Heart left ventricle (tissue), 13 donors: ENCODE measurements around the gene C12orf57.

Experiments used
- POLR2A ChIP-seq, 2 donors: fragments of 450-650 bp; IDR thresholded peaks; one replicate each; pipeline ENCODE4 v1.6.1; 2017; ENCODE audit warnings: antibody characterized with exemption in 2 of 2, mild to moderate bottlenecking in 2 of 2, moderate library complexity in 2 of 2
- TF ChIP-seq, protein P1 (sequence below), 12 donors: fragments of 200-600 bp; sonication (generic) in 4 of 12; IDR thresholded peaks; one replicate each; pipeline versions ENCODE4 v1.5.0 to v1.8.0; 2018 to 2022; ENCODE audit warnings: antibody characterized with exemption in 12 of 12, mild to moderate bottlenecking in 5 of 12
- donor health status: ischemic (EF 13 %, LVEDD 7.1; RV severe dilation, severe dysfunction).
- donor health status: DM: no; HTN: yes; CAD: no.
- donor health status: DM: no; HTN: no; CAD: no.
- donor health status: ischemic (EF 25% LVEDD 6.9; RV normal size, moderate dysfunction).
- donor health status: ischemic (EF 25% LVEDD 5.7; RV mildly dilated, moderate dysfunction).
- donor health status: ischemic (EF 35%, LVEDD 5.7; RV mildly dilated, moderate dysfunction).
- donor health status: nonischemic (EF 11% LVEDD 7.7; RV severe dilation, severe dysfunction).
- donor health status: DM: yes; HTN: yes; CAD: no.
- donor health status: PGD.
- donor health status: ischemic (EF 29% LVEDD 5.4; RV normal size, mild dysfunction).
- donor health status: nonischemic (EF 23%, LVEDD 6.1; RV moderate dilation, normal function).

DNA sequence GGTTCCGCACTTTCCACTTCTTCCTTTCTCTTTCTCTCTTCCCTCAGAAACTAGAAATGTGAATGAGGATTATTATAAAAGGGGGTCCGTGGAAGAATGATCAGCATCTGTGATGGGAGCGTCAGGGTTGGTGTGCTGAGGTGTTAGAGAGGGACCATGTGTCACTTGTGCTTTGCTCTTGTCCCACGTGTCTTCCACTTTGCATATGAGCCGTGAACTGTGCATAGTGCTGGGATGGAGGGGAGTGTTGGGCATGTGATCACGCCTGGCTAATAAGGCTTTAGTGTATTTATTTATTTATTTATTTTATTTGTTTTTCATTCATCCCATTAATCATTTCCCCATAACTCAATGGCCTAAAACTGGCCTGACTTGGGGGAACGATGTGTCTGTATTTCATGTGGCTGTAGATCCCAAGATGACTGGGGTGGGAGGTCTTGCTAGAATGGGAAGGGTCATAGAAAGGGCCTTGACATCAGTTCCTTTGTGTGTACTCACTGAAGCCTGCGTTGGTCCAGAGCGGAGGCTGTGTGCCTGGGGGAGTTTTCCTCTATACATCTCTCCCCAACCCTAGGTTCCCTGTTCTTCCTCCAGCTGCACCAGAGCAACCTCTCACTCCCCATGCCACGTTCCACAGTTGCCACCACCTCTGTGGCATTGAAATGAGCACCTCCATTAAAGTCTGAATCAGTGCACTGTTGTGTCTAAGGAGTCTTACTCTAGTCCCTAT lies 20.7 kb upstream of the C12orf57 start:
- TF ChIP-seq, protein P1, sequence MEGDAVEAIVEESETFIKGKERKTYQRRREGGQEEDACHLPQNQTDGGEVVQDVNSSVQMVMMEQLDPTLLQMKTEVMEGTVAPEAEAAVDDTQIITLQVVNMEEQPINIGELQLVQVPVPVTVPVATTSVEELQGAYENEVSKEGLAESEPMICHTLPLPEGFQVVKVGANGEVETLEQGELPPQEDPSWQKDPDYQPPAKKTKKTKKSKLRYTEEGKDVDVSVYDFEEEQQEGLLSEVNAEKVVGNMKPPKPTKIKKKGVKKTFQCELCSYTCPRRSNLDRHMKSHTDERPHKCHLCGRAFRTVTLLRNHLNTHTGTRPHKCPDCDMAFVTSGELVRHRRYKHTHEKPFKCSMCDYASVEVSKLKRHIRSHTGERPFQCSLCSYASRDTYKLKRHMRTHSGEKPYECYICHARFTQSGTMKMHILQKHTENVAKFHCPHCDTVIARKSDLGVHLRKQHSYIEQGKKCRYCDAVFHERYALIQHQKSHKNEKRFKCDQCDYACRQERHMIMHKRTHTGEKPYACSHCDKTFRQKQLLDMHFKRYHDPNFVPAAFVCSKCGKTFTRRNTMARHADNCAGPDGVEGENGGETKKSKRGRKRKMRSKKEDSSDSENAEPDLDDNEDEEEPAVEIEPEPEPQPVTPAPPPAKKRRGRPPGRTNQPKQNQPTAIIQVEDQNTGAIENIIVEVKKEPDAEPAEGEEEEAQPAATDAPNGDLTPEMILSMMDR (IDR thresholded peaks at IDR 0.05) = no peak
- TF ChIP-seq POLR2A (IDR thresholded peaks at IDR 0.05) = no peak
